Right kidney (tissue), 1 donor: ENCODE results near the gene OR8D1.
"Not testable (repeated sequence)": the region's sequence is repeated elsewhere in the genome, so short reads cannot be mapped to it uniquely, and the experiment has no call there.

Experiments
- DNase-seq: peaks from one replicate; pipeline ENCODE4 v3.0.0-alpha.2; 2016

The OR8D1 gene

DNA sequence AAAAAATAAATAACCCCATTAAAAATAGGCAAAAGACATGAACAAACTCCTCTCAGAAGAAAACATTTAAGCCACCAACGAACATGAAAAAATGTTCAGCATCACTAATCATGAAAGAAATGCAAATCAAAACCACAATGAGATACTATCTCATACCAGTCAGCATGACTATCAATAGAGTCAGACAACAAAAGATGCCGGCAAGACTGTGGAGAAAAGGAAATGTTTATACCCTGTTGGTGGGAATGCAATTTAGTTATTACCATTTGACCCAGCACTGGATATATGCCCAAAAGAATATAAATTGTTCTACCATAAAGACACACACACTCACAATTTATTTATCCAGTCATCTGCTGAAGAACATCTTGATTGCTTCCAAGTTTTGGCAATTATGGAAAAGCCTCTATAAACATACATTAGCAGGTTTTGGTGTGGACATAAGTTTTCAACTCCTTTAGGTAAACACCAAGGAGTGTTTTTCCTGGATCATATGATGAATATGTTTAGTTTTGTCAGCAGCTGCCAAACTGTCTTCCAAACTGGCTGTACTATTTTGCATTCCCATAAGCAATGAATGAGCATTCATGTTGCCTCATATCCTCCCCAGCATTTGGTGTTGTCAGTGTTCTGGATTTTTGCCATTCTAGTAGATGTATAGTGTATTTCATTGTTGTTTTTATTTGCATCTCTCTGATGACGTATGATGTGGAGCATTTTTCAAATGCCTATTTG is 28.0 kb downstream of the OR8D1 start:
- no peak for DNase-seq

DNA sequence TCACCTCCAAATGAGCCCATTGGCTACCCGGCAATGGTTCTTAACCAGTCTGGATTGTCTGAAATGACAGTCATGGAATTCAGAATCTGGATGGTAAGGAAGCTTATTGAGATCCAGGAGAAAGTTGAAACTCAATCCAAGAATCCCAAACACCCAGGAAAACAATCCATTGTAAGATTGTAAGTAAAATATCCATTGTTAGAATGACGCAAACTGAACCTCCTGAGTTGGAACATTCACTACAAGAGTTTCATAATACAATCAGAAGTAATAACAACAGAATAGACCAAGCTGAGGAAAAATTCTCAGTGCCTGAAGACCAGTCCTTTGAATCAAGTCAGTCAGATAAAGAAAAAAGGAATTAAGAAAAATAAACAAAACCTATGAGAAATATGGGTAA is 35.5 kb downstream of the OR8D1 start:
- DNase-seq = no peak

DNA sequence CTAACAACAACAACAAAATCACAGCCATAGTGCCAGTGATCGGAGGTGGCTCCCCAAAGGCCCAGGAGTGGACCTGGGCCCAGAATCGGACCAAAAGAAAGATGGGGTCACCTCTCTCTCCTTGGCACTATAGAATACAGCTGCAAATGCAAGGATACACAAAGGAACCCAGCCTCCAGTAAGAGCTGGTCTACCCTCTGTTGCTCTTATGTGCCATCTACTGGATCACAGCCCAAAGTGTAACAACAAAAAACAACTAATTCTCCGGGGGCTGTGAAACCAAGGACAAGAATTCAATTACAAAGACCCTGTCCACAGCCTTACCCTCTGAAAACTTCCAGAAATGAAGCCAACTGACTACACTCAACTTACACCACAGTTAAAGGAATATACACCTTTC is 35.9 kb downstream of the OR8D1 start:
- no peak for DNase-seq

DNA sequence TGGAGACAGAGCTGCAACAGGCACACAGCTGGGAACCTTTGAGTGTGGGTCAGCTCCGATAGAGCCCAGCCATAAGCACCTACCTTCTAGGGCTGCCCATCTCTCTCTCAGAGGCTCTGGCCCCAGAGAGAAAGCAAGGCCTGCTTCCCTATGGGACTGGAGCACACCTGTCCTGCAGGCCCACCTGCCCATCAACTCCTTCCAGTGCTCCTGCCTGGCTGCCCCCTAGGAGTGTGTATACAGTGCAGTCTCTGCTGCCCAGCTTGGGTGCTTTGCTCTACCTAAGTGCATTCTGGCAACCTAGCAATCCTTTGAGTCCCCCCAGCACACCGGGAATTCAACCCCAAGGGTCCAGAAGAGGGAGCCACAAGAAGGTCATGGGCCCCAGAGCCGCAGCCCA is 36.5 kb downstream of the OR8D1 start:
- DNase-seq = no peak

DNA sequence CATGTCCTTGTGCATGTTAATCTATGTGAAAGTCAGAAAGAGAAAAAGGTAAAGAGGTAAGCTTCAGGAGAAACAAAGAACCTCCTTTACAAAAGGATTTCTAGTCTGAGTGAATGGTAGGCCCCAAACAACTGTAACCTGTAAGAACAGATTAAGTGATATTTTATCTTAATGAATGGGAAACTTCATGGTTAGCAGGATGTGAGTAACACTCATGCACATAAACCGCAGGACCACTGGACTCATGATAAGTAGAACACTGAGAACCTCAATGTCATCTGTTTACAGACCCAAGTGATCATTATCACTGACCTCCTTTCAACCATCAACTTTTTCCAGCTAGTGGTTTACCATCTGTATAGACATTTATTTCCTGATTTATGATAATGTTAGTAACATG is 37.7 kb downstream of the OR8D1 start:
- no peak for DNase-seq

DNA sequence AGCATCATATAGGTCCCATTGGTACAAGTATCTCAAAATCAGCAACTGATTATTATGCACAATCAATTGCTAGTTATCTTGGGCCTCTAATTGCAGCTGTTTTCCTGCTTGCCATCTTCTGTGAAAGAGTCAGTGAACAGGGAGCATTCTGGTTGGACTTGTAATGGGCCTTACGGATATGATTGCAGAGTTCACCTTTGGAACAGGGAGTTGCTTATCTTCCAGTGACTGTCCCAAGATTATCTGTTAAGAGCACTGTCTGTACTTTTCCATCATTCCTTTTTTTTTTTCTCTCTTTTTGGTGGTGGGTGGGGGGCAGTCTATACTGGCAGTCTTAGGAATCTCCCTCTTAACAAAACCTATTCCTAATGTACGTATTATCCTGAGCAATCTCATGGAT is 39.7 kb downstream of the OR8D1 start:
- DNase-seq = no peak

DNA sequence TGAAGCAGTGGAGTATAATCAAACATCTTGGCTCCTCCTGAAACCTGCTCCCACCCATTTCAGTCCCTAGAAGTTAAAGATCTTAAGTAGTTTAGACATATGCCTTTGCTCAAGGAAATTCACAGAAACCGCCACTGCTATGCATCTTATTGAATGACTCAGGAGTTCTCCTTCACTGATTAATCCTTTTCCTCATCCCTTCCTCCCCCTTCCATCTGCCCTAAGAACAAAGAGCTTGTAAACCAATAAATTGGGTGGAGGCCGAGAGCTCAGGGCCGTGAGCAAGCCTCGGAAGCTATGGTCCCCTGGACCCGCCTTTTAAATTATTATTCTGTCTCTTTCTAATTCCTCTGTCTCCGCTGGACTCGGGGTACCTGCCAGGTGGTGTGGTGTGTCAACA is 42.9 kb downstream of the OR8D1 start:
- not testable (repeated sequence) for DNase-seq

DNA sequence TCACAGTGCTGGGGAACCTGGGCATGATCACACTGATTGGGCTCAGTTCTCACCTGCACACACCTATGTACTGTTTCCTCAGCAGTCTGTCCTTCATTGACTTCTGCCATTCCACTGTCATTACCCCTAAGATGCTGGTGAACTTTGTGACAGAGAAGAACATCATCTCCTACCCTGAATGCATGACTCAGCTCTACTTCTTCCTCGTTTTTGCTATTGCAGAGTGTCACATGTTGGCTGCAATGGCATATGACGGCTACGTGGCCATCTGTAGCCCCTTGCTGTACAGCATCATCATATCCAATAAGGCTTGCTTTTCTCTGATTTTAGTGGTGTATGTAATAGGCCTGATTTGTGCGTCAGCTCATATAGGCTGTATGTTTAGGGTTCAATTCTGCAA is 48.7 kb downstream of the OR8D1 start:
- DNase-seq = not testable (repeated sequence)

DNA sequence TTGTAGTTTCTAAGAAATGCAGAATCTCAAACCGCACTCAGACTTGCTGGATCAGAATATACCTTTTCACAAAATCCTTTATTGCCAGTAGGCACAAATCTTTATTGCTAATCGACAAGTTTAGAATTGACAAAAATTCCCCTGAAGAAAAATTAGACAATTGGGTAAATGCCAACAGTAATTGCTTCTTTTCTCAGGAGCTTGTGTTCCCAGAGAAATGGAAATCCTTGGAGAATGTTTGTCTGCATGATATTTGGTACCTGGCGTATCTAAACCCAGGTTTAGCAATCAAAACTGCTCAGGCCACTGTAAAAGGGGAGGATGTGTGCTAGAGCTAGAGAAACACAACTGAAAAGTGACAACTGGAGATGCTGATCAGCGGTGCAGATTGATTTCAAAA is 57.7 kb downstream of the OR8D1 start, which contains the start of gene OR8G5:
Gene OR8G5 (plus strand): TSS at position 301 of the 400 bp plus-strand sequence. CDS start 8,556 bp downstream, outside the sequence.
- DNase-seq = no peak
